Thyroid gland (tissue), 4 donors: Measurements from ENCODE around the gene ATG9B. TPM values are rescaled to one million over a fixed set of nuclear protein-coding genes. Genes with fewer than 3 reads are reported as not detected.
A peak's percentile ranks its signal among the peaks of the same experiment; 100 is the strongest.

Experiments
- DNase-seq, 2 donors: peaks; one replicate each; pipeline ENCODE4 v3.0.0-alpha.2; 2019
- H3K27ac ChIP-seq, 3 donors: fragments of 200-600 bp; sonication (generic); 1 replicate in 2 of 3; 2 replicates in 1 of 3; pipeline ENCODE4 v1.5.1; 2016 to 2019; ENCODE audit warnings: mild to moderate bottlenecking in 1 of 3, moderate library complexity in 1 of 3
- H3K27me3 ChIP-seq: fragments of 200-600 bp; sonication (generic); one replicate; pipeline ENCODE4 v1.5.1; 2019
- H3K36me3 ChIP-seq, 2 donors: fragments of 200-600 bp; sonication (generic); one replicate each; pipeline ENCODE4 v1.5.1; 2016 to 2019
- H3K4me1 ChIP-seq, 2 donors: fragments of 200-600 bp; sonication (generic); one replicate each; pipeline ENCODE4 v1.5.1; 2017 to 2019
- H3K4me3 ChIP-seq, 3 donors: fragments of 200-600 bp; sonication (generic); replicated peaks in 1 of 3; 1 replicate in 2 of 3; 2 replicates in 1 of 3; pipeline ENCODE4 v1.5.1; 2016; ENCODE audit warnings: mild to moderate bottlenecking in 1 of 3
- H3K9me3 ChIP-seq: fragments of 200-600 bp; sonication (generic); one replicate; pipeline ENCODE4 v1.5.1; 2017
- CTCF ChIP-seq, 6 experiments: fragments of 200-600 bp in 3 of 6; fragments of 450-650 bp in 3 of 6; sonication (generic) in 3 of 6; IDR thresholded peaks; one replicate each; pipeline ENCODE4 v1.5.1; 2016 to 2019; ENCODE audit warnings: antibody characterized with exemption in 6 of 6, mild to moderate bottlenecking in 2 of 6, inconsistent platforms in 1 of 6, moderate library complexity in 1 of 6
- POLR2A ChIP-seq, 2 donors: fragments of 450-650 bp; IDR thresholded peaks; one replicate each; pipeline ENCODE4 v1.6.1; 2017; ENCODE audit warnings: antibody characterized with exemption in 2 of 2, mild to moderate bottlenecking in 2 of 2, moderate library complexity in 1 of 2
- WGBS, 2 donors: methylation state at CpG; one replicate each; pipeline ENCODE4 v1.1.5; 2017; 5-methylcytosine and 5-hydroxymethylcytosine counted together
- intact Hi-C: fragments of 100-400 bp; cut with DNase I; formaldehyde crosslinking; loops from one replicate; pipeline ENCODE4 v1.15.1; 2023
- total RNA-seq, 4 donors: library from RNA; depleted of rRNA; stranded (reverse); fragments of >200 nt; gene quantifications; one replicate each; pipeline ENCODE4 v1.2.3, GENCODE V29; 2016

ATG9B gene
- total RNA-seq, 4 donors from 2014 or later: 0.27 TPM; not detected in 3

GRCh38 chr7:150990416-150991186 is 33.7 kb downstream of the ATG9B start, which contains the start of gene NOS3:
NOS3 (plus strand) TSS chr7:150991017; CDS start chr7:150993804, 2,787 bp downstream.
- TF ChIP-seq CTCF (IDR thresholded peaks at IDR 0.05): no peak
- no peak for TF ChIP-seq POLR2A (IDR thresholded peaks at IDR 0.05)
- WGBS, 2 donors: 85 to 86% methylated on average over 12 of the region's 12 CpGs
- Histone ChIP-seq H3K27ac (no peak within 1 kb of the TSS), H3K4me3 (no peak within 1 kb of the TSS), H3K36me3 (no peaks in the 10 kb centered on the region), H3K9me3 (no peaks in the 10 kb centered on the region), H3K4me1 (no peaks in the 10 kb centered on the region), H3K27me3 (no peaks in the 10 kb centered on the region)
- no peak for DNase-seq
- intact Hi-C loops: no loop called here

GRCh38 chr7:150989456-150989855 is 34.8 kb downstream of the ATG9B start:
- no peaks in the 10 kb centered on the region for H3K27me3 ChIP-seq
- H3K36me3 ChIP-seq: no peaks in the 10 kb centered on the region
- intact Hi-C loops: loop anchor here (5.0 kb wide), 1 partner anchor 92 kb away; no protein-coding TSS in a partner anchor
- DNase-seq: no peak
- no peaks in the 10 kb centered on the region for H3K9me3 ChIP-seq
- peak overlapping the region in 1 of 3 donors; percentile 41 for H3K27ac ChIP-seq
- 67 to 71% methylated on average over 7 of the region's 7 CpGs for WGBS, 2 donors
- H3K4me1 ChIP-seq: no peaks in the 10 kb centered on the region
- TF ChIP-seq POLR2A (IDR thresholded peaks at IDR 0.05): no peak
- TF ChIP-seq CTCF (IDR thresholded peaks at IDR 0.05): no peak
- no peak overlapping the region for H3K4me3 ChIP-seq

DNA sequence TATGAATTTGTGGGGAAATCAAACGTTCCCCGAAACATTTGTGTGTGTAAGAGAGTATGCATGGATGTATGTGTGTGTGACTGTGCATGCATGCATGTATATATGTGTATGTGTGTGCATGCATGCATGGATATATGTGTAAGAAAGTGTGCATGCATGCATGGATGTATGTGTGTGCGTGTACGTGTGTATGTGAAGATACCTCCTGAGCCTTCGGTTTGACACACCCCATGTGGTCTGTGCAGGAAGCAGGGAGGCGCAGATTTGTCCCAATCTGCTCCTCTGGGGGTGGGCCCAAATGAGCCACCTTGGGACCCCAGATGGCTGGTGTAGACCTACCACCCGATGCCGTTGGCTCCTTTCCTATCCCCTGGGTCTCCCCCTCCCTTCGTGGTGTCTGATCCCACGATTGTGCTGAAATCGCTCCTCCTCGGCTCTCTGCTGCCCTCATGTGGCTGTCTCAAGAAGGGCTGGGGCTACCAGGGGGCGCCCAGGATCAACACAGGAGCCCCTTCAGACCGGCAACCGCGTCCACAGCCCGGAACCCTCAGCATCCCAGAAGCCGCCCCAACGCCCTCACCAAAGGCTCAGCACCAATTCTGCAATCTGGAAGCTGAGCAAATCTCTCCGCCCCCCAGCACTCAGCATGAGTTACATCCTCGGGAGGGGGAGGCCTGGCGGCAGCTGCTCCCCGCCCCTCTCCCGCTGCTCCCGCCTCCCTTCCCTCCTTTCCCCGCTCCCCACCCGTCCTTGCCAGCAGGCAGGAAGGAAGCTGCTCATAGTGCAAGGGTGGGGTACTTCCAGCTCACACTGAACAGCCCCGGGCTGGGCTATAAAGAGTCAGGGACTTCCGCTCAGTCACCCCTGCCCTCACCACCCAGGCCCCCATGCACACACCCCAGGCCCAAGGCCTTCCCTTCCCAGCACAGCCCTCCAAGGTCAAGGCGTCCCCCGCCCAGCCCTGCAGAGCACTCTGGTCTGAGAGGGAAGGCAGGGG is 35.8 kb downstream of the ATG9B start:
- Histone ChIP-seq H3K27me3 (no peaks in the 10 kb centered on the region), H3K4me1 (no peaks in the 10 kb centered on the region), H3K36me3 (no peaks in the 10 kb centered on the region), H3K9me3 (no peaks in the 10 kb centered on the region), H3K4me3 (no peak overlapping the region), H3K27ac (peak overlapping the region in 2 of 3 donors; percentile 11 to 41)
- TF ChIP-seq CTCF (IDR thresholded peaks at IDR 0.05) (peak; percentile 37 to 65 (median 58)), POLR2A (IDR thresholded peaks at IDR 0.05) (no peak)
- DNase-seq: peak; percentile 22 to 29
- WGBS, 2 donors: 25 to 37% methylated on average over 12 to 26 of the region's 31 CpGs
- intact Hi-C loops: loop anchor here (5.0 kb wide), 1 partner anchor 91 kb away; no protein-coding TSS in a partner anchor

DNA sequence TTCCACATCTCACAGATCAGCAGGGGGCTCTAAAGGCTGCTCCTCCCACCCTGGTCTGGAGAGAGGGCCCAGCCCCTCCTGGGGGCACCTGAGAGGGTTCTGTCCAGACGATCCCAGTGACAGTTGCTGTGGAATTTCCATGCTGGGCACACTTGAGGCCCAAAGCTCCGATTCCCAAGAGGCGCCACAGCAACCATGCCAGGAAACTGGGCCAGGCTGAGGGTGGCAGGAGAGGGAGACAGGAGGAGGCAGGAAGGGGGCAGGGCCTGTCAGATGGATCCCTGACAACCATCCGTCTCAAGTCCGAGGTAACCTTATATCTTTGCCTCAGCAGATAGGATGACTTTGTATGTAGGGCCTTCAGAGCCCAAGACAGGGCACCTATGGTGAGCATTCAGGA is 37.7 kb downstream of the ATG9B start:
- WGBS, 2 donors: 70 to 73% methylated on average over 4 to 5 of the region's 5 CpGs
- Histone ChIP-seq H3K27ac (no peak overlapping the region), H3K36me3 (no peaks in the 10 kb centered on the region), H3K4me3 (no peak overlapping the region), H3K27me3 (no peaks in the 10 kb centered on the region), H3K9me3 (no peaks in the 10 kb centered on the region), H3K4me1 (no peaks in the 10 kb centered on the region)
- no peak for TF ChIP-seq CTCF (IDR thresholded peaks at IDR 0.05)
- no peak for TF ChIP-seq POLR2A (IDR thresholded peaks at IDR 0.05)
- DNase-seq: no peak
- intact Hi-C loops: loop anchor here (5.0 kb wide), 1 partner anchor 89 kb away; no protein-coding TSS in a partner anchor
